Raji (cell line): ENCODE data around the gene ZCCHC17.

Source experiments
- POLR2A ChIP-seq: IDR thresholded peaks from 2 replicates; pipeline ENCODE4 v1.6.1; 2011; ENCODE audit warnings: low read depth, low read length, control low read depth; ENCODE audit not compliant: insufficient read depth

The ZCCHC17 gene

DNA sequence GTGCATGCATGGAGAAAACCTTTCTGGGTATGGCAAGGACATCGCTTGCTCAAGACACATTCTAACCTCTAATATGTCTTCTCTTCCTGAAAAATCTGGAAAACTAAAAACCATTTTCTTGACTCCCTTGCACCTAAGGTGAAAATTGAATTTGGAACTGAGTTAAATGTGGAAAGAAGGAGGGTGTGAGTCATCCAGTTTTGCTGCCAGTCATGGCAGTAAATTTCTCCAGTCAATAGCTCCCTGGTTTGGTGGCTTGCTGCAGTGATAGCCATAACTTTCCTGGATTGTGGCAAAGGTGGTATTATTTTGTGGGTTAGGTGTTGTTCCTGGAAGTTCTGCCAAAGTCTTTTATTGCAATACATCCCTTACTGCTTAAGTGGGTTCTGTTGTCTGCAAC lies 2.5 kb downstream of the ZCCHC17 start:
- no peak for TF ChIP-seq POLR2A

DNA sequence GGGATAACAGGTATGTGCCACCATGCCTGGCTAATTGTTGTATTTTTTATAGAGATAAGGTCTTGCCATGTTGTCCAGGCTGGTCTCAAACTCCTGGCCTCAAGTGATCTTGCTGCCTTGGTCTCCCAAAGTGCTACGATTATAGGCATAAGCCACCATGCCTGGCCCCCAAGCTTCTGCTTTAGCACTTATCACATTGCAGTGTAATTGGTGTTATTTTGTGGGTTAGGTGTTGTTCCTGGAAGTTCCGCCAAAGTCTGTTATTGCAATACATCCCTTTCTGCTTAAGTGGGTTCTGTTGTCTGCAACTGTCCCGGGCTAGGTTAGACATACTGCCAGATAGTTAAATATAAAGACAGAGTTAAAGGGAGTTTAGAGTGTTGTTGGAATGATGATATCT lies 3.4 kb downstream of the ZCCHC17 start:
- no peak for TF ChIP-seq POLR2A

DNA sequence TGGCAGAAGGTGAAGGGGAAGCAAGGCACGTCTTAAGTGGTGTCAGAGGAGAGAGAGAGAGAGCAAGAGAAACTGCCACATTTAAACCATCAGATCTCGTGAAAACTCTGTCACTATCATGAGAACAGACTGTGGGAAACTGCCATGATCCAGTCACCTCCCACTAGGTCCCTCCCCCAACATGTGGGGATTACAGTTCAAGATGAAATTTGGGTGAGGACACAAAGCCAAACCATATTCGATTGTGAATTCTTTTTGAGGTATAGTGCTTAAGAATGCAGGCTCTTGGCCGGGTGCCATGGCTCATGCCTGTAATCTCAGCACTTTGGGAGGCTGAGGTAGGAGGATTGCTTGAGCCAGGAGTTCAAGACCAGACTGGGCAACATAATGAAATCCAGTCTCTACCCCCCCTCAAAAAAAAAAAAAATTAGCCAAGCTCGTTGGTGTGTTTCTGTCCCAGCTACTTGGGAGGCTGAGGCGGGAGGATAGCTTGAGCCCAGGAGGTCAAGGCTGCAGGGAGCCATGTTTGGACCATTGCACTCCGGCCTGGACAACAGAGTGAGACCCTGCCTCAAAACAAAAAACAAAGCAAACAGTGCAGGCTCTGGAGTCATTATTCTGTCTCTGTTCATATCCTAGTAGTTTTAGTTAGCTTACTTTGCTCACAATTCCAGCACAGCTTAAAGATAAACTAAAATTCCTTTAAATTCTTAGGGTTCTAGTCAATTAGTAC lies 6.0 kb downstream of the ZCCHC17 start:
- TF ChIP-seq POLR2A, result no peak

DNA sequence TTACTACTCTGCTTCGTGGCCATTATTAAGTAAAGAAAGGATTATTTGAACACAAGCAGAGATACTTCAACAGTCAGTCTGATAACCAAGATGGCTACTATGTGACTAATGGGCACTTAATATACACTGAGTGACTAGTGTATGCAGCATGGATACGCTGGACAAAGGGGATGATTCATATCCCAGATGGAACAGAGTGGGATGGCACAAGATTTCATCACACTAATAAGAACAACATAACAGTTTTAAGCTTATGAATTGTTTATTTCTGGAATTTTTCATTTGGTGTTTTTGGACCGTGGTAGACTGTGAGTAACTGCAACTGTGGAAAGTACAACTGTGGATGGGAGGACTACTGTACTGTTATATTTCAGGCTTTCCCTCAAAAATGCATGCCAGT lies 9.4 kb downstream of the ZCCHC17 start:
- TF ChIP-seq POLR2A, result no peak

DNA sequence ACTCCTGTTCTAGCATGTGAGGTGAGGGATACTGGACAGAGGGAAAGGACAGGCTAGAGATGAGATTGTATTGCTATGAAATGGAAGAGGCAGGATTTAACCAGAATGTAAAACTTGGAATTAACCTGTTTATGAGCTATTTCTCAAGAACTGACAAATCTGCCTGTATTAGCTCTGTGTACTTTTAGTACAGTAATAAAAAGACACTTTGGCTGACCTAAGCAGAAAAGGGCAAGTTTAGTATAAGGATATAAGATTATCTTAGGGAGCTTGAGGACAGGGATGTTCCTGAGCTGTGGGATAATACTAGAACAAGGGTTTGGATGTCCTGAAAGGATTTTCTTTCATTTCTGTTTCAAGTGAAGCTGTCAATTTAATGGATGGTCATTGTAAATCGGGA lies 11.2 kb downstream of the ZCCHC17 start:
- TF ChIP-seq POLR2A, result no peak

DNA sequence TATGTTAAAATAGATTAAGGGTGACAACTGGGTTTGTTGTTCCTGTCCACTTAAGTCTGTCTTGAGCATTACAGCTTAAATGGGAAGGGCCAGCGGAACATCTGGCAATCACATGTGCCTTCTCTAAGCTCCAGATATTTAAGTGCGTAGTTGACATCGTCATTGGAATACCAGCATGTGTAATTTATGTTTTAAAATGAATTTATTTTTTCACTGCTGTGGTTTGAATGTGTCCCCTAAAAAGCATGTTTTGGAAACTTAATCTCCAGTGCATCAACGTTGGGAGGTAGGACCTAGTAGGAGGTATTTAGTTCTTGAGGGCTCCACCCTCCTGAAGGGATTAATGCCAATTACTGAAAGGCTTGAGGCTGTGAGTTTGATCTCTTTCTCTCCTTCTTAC lies 13.4 kb downstream of the ZCCHC17 start:
- no peak for TF ChIP-seq POLR2A

DNA sequence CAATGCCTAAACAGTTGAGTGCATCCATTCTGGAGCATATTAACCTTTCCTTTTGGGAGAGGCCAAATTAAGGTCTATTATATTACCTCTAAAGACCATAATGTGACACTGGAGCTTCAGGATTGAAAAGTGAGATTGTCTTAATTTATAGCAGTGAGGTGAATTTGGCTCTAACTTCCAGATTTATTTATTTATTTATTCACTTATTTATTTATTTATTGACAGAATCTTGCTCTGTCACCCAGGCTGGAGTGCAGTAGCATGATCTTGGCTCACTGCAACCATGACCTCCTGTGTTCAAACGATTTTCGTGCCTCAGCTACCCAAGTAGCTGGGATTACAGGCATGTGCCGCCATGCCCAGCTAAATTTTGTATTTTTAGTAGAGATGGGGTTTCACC lies 19.1 kb downstream of the ZCCHC17 start:
- TF ChIP-seq POLR2A, result no peak

DNA sequence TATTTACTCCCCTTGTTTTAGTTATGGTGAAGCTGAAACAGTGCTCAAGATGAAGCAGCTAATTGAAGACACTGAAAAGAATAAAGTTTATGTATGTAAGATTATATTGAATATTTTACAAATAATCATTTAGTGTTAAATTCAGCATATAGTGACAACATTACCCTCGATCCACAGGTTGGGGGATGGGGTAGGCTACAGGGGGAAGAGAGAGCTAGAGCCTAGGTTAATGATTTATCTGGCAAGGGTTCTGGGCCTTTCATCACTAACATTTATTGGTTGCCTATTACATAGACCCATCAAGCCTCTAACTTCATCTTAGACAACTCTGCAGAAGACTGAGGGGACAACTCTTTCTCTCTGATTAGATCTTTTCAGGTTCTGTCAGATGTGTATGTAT lies 21.3 kb downstream of the ZCCHC17 start:
- TF ChIP-seq POLR2A, result no peak

DNA sequence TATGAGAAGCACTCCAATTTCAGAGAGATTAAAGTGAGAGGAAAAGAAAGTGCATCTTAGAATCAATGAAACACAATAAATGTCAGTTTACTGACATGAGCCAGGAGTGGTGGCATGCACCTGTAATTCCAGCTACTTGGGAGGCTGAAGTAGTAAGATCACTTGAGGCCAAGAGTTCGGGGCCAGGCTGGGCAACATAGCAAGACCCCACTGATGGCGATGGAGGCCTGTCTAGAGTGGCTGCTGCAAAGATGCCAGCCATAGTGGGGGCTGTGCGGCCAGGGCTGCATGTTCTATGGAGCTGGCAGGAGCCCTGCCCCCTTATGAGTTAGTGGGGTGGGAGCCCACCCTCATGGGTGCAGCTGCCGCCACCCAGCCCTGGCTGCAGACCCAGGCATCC lies 27.3 kb downstream of the ZCCHC17 start:
- TF ChIP-seq POLR2A, result no peak

DNA sequence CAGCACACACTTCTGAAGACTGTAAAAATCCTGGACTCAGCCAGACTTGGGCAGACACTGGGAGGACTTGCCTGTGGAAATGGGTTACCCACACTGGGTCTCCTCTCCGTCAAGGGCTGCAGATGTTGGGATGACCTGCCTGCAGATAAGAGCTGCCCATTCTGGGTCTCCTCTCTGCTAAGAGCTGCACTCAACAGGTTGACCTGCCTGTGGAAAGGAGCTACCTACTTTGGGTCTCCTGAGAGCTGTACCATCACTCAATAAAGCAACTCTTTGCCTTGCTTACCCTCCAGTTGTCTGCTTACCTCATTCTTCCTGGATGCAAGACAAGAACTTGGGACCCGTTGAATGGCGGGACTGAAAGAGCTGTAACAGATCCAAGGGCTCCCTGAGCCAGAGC lies 28.2 kb downstream of the ZCCHC17 start:
- TF ChIP-seq POLR2A, result no peak

DNA sequence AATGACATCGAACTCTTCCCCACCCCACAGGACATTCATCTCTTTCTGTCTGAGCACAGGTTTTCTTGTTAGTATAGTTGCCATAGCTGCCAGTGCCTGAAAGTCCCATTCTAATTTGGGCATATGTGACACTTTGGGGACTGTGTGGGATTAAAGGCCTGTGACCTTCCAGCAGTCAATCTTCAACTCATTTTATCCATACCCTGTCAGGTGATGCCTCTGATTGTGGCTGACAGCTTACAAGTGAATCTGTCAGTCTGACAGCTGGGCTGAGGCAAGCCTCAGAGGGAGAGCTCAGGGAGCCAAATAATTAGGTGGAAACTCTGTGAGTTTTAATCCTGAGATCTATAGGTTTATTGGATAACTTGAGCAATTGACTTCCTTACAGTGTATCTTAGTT lies 29.6 kb downstream of the ZCCHC17 start:
- TF ChIP-seq POLR2A, result no peak

DNA sequence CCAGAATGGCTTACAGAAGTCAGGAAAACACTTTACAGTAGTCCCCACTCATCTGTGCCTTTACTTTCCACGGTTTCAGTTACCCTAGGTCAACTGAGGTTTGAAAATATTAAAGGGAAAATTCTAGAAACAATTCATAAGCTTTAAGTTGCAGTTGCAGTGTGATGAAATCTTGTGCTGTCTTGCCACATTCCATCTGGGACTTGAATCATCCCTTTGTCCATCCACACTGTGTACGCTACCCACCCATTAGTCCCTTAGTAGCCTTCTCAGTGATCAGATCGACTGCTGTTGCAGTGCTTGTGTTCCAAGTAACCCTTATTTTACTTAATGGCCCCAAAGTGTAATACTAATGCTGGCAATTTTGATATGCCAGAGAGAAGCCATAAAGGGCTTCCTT lies 30.5 kb downstream of the ZCCHC17 start:
- TF ChIP-seq POLR2A, result no peak

DNA sequence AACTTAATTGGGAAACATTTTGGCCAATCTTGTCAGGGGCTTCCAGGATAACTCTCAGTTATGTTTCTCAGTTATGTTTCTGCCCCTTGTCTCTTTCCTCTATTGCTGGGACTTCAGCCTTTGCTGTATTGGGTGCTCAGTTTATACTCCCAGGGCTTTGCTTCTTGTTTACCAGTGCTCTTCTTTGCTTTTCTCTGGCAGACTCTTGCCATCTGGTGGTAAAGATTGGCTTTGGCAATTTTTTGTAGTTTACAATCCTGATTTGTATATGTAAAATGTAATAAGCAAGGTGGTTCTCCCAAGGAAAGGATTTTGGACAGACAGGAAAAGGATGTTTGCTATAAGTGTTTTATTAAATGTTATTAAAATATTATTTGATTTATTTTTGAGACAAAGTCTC lies 38.2 kb downstream of the ZCCHC17 start:
- no peak for TF ChIP-seq POLR2A

DNA sequence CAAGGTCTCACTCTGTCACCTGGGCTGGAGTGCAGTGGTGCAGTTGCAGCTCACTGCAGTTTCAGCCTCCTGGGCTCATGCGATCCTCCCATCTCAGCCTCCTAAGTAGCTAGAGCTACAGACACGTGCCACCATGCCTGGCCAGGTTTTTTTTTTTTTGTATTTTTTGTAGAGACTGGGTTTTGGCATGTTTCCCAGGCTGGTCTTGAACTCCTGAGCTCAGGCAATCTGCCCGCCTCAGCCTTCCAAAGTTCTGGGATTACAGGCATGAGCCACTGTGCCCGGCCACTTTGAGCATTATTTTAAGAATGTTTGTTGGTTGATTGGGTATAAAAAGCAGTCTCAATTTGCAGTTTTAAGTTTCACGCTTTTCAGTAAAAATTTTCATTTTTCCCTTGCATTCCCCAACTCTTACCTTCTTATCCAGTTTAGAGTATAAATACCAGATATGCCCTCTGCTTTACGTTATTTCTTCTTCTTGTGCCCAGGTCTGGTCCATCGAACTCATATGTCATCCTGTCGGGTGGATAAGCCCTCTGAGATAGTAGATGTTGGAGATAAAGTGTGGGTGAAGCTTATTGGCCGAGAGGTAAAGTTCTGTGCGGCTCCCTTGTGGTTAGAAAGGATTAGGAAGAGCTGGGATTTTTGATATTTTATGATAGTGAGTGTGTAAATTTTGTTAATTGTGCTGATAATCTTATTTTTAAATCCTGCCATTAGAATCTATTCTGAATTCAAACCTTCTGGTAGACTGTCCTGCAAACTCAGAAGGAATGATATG lies 40.0 kb downstream of the ZCCHC17 start:
- no peak for TF ChIP-seq POLR2A

DNA sequence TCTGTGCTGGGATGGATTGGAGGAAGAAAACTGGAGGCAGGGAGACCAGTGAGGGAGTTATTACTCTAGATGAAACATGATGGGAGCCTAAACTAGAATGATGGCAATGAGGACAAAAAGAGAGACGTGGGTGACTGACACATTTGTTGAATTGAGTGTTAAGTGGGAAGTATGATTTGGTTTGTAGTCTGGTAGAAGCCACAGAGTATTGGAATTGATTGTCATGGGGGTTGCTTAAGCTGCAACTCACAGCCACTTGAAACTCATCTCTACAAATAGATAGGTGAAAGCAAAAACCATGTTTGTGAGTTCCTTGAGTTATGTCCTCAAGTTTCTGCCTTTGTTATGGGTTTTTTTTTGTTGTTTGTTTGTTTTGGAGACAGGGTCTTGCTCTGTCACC lies 47.7 kb downstream of the ZCCHC17 start:
- no peak for TF ChIP-seq POLR2A

DNA sequence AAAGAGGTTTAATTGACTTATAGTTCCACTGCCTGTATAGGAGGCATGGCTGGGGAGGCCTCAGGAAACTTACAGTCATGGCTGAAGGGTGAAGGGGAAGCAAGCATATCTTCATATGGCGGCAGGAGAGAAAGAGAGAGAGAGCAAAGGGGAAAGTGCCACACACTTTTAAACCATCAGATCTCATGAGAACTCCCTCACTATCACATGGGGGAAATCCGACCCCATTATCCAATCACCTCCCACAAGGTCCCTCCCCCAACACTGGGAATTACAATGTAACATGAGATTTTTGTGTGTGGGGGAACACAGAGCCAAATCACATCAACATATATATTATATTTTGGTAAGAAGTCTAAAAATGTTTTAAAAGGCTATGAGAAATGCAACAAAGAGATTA lies 48.8 kb downstream of the ZCCHC17 start:
- TF ChIP-seq POLR2A, result no peak

DNA sequence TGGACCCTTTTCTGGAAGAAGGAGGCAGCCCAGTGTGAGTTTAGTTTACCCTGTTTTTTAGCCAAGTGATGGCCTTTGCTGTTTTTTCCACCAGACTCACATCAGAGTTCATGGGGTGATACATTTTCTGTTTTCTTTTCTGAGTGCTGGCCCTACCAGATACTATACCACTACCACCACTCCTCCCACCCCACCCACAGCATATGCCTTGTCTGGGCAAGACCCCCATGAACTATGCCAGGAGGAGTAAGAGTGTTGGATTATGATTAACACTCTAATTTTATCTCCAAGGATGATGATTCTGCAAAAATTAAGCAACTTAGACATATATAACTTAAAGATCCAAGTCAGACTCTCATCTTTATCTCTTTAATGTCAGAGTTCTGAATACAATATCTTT lies 50.0 kb downstream of the ZCCHC17 start:
- no peak for TF ChIP-seq POLR2A

DNA sequence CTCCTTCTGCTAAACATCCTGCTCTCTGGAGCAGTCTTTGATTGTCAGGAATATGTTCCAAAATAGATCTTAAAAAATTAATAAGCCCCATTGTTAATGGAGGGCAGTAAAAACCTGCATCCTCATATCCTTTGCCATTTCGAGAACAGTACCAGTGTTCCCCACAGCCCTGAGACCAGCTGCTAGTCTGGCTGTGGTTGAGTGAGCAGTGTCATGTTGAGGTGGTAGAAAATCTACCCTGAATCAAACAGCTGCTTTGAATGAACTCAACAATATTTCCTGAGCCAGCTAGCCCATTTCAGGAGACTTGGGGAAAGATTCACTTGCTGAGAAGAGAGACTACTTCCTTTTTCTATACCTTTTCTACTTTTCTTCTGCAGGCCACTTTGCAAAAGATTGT lies 51.6 kb downstream of the ZCCHC17 start:
- TF ChIP-seq POLR2A, result no peak

DNA sequence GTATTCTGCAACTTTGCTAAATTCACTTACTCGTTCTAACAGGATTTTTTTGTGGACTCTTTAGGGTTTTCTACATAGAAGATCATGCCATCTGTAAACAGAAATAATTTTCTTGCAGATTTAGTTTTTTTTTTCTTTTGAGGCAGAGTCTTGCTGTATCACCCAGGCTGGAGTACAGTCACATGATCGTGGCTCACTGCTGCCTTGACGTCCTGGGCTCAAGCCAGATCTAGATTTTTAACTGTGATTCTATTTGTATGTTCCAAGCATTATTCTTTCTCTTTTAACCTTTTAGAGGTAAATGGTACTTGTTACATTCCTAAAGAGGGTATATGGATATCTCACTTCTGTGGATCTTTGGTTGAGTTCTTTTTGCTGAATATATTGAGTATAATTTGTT lies 57.5 kb downstream of the ZCCHC17 start:
- no peak for TF ChIP-seq POLR2A
